MM.1S (cell line): ENCODE results near the gene NXN.

Source experiments
- CTCF ChIP-seq: fragments of 300-600 bp; sonication (generic); IDR thresholded peaks from 2 replicates; pipeline ENCODE4 v1.5.1; 2016; ENCODE audit warnings: antibody characterized with exemption, low read length, mixed read lengths
- EZH2 ChIP-seq: fragments of 300-600 bp; sonication (generic); optimal IDR thresholded peaks from 2 replicates; pipeline ENCODE3; 2017; ENCODE audit warnings: low read depth, mild to moderate bottlenecking, antibody characterized with exemption, low read length, mixed read lengths
- EZH2phosphoT487 ChIP-seq: fragments of 300-600 bp; sonication (generic); IDR thresholded peaks from 2 replicates; pipeline ENCODE4 v1.6.1; 2018; ENCODE audit warnings: antibody characterized with exemption, low read length

- TF ChIP-seq CTCF (no peak), EZH2 (no peak), EZH2phosphoT487 (no peak)
Measured at GRCh38 chr17:859824-860195, 119.8 kb downstream of the NXN start.
